Fibroblast of peridontal ligament (primary cell): Measurements from ENCODE around the gene ZFHX3.

Experiments
- DNase-seq: peaks from one replicate; pipeline ENCODE4 v3.0.0-alpha.2; 2010; ENCODE audit errors: extremely low read depth

ZFHX3 gene

DNA sequence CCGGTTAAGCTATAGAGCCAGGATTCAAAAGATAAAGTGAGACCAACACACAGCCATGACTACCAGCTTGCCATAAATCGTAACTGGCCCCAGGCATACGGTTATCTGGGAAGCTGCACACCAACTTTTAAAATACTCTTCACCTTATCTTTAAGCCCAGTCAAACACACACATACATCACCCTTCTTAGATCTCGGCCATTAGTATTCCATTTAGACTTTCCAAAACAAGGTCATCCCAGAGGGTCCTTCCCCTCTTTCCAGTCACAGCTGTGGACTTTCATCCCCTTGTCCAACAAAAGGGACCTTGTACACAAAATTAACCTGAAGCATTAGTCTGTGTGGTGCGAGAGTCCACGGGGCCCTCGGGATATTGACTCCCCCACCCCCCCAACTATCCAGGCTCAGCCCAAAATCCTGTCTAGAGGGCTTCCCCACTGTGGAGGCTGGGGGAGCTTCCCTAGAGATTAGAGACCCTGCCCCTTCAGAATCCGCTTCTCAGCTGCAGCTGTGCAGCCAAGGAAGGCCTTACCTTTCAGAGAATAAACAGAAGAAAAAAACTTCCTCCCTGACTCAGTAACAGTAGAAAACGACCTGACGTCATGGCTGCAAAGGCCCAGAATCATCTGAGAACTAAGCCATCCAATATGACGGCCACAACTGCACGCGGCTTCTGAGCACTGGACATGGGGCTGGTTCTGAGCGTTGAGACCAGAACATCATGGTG lies 9.9 kb downstream of the ZFHX3 start:
- no peak for DNase-seq

DNA sequence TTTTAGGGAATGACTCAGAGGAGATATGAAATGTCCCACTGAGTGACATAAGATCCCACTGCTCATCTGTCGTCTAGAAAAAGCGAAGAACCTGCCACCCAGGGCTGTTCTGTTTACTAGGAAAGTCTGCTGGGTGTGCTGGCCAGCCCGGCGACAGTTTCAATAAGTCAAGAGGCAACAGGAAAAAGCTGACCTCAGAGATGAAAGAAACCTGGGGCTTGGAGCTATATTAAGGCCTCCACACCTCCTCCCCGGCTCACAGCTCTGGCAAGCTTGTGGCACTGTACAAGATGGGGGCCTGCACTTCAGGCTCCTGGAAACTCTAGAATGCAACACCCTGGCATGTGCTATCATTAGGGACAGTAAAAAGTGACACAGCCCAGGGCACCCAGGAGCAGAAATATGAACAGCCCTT lies 10.6 kb downstream of the ZFHX3 start:
- DNase-seq = no peak

DNA sequence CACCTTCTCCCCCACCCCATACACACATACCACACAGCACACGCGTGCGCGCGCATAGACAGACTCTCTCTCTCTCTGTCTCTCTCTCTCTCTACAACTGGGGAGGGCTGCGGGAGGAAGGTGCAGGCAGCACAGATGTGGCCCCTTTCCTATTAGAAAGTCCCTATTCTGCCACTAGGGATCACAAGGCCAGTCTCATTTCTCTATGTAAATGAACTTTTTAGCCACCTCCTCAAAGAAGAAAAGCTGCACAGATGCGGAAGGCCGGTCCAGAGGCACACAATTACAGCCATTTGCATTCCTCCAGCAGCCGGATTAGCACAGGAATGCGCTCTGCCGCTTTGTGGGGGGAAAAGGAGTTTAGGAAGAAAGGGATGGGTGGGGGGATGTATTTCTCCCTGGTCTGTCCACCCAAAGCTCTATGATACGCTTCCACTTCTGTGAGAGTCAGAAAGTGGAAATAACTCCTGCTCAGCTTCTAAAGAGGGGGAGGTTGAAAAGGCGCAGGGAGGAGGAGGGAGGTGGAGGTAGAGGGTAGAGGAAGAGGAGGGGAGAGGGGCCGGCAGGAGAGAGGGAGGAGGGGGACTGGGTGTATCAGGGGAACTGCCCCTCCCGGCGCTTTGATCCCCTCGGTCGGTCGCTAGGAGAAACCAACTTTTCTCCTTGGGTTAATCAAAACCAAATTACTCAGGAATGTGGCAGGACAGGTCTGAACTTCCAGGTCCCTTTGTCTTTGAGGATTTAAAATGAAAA lies 11.7 kb downstream of the ZFHX3 start:
- no peak for DNase-seq

DNA sequence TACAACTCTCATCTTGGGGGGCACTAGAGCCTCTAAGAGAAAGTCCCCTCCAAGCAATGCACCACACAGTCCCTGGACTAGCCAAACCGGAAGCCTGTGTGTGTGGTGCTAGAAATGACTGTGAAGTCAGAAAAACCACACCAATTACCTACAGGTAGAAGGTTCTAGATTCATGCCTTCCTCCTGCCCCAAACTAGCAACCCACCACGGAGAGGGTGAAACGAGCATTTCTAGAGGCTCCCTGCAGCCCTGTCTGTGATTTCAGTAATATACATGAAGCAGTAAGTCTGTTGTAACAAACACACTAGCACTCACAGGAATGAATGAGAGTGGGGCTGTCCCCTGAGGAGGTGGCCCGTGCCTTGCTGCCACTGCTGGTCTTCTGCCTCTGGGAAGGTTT lies 13.6 kb downstream of the ZFHX3 start:
- no peak for DNase-seq

DNA sequence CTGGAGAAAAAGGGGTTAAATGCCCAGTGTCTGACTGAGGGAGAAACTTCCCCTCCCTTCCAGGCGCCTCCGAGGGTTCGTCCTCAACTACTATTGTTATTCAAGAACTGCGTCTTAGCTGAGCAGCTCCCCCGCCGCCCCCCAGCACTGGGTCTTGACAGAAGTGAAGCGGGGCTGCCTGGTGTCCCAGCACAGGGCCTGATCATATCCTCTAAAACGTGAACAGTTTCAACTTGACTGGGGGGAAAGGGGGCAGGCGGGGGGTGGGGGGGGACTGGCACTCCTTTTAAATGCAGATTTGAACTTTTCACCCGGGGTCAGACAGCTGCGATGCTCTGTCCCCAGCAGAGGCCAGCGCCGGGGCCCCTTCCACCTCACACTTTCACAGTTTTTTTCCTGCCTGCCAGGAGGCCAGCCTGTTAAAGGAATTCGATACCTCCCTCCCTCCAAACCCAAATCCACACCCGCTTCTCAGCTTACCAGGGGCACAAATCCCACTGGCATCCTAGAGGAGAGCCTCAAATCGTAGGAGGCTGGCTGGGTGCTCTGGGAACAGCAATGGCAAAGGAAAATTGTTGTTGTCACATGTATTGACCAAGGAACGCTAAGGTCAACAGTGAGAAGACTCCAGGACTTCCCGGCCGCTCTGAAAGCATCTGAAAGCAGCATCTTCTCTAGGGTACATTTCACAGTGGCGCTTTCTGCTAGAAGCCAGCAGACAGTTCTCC lies 14.5 kb downstream of the ZFHX3 start:
- no peak for DNase-seq

- DNase-seq = no peak
Measured at GRCh38 chr16:73032541-73033270, 15.2 kb downstream of the ZFHX3 start.

GRCh38 chr16:73031984-73032383 lies 15.9 kb downstream of the ZFHX3 start:
- DNase-seq = no peak

- DNase-seq = peak; percentile 48
Measured at GRCh38 chr16:73031155-73031866, 16.6 kb downstream of the ZFHX3 start.

- no peak for DNase-seq
Measured at GRCh38 chr16:73028721-73029361, 19.1 kb downstream of the ZFHX3 start.

GRCh38 chr16:73028263-73028662 lies 19.7 kb downstream of the ZFHX3 start:
- no peak for DNase-seq

DNA sequence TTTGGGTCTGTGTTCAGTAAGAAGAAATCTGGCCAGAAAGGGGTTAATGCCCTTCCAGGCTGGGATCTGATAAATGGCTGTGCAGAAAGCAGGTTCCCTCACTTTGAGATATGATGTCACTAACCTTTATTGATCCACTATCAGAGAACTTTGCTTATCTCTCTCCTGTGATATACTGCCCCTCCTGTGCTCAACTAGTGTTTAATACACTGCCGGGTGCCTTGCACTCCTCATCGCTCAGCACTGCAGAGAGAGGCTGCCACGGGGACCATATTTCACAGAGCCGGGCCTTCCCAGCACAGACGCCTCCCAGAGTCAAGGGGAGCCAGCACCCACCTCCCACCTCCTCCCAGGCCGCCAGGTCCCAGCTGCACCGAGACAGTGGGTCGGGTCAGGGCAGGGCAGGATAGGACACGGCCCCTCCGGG lies 20.2 kb downstream of the ZFHX3 start:
- DNase-seq = no peak

DNA sequence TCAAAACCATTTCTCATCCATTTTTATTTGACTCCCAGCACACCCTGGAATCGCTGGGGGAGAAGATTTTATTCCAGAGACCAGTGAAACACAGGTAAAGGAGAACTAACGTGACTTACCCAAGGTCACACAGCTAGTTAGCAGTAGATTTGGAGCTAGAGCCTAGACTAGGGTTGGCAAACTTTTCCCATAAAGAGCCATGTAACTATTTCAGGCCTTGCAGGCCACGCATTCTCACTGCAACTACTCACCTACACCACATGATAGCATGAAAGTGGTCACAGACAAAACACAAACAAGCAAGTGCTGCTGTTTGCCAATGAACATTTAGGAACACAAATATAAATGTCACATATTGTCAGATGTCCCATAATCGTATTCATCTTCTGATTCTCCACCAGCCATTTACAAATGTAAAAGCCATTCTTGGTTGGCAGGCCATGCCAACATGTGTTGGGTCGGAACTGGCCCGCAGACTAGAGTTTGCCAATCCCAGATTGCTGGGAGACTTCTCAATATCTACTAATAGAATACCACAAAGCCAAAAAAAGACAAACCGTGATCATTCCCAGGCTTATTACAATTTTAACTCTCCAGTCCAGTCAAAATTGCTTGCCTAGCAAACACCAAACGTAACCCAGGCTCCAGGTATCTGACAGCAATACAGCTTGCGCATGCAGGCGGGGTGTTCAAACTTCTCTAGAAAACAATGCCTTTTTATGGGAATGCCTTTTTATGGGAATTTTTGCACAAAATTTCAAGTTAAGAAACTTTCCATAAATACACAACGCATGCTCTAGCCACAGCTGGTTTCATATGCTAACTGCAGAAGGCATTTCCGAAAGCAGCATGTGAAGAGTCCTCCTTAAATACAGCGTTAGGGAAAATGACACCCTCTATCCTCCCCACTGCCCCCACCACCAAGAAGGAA lies 20.9 kb downstream of the ZFHX3 start:
- DNase-seq = no peak

DNA sequence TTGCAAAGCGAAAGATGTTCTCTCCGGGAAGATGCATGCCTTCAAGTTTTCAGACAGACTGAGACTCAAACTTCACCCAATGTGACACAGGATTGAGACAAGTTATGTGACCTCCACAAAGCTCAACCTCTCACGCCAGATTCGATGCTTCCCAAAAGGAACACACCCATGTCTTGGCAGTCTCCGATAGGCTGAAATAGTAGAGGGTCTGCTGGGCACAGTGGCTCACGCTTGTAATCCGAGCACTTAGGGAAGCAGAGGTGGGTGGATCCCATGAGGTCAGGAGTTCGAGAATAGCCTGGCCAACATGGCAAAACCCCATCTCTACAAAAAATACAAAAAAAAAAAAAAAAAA lies 22.1 kb downstream of the ZFHX3 start:
- DNase-seq = no peak

DNA sequence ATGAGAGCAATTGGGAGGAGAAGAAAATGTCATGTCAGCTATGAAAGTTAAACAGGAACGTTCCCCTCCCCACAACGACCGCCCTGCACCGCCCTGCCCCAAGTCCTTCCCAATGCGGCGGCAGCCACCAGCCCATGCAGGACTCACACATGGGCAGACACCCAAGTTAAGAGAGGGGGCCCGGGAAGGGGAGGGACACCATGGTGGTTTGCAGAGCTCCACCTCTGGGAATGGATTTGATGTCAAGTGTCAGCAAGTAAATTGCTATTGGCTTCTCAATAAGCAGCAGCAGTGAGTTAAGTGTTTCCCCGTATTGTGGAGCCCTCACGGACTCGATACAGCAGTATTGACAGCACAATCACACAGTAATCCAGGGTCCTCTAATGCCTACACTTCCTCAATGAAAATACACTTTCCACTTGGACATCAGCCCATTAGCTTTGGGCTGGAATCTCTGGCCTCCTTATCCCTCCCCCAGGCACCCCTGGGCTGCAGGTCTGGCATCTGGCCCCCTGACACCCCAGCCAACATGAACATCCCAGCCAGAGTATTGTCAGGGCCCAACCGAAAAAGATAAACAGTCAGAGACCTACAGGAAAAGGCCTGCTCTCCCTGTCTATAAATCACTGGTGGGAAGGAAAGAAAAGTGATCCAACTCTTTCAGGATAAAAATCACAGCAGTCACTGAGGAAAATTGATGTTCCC lies 22.6 kb downstream of the ZFHX3 start:
- DNase-seq = no peak

- DNase-seq = no peak
Measured at GRCh38 chr16:73024571-73025105, 23.3 kb downstream of the ZFHX3 start.

- DNase-seq = no peak
Measured at GRCh38 chr16:73023752-73024570, 24.0 kb downstream of the ZFHX3 start.

DNA sequence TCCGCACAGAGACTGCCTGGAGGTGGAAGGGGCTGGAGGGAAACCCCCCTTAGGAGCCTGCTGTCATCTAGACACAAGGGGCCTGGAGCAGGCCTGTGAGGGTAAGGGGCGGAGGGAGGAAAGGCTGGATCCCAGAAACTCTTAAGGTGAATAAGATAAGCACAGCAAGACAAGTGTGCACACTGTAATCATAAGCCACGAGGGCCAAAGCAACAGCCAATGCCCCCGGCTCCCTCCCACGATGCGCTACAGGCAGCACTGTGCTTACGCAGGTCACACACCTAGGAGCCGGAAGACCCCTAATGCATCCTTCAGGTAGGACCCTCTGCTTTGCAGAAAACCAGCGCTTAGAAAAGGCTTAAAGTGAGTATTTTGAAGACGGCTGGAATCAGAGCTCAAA lies 24.6 kb downstream of the ZFHX3 start:
- no peak for DNase-seq

GRCh38 chr16:73022534-73022933 lies 25.4 kb downstream of the ZFHX3 start:
- DNase-seq = no peak
